Duodenal mucosa (tissue), 2 donors: Measurements from ENCODE around the gene UBE2E2.

Experiments used
- H3K27ac ChIP-seq: one replicate; pipeline ENCODE4 v1.7.0; 2013; ENCODE audit warnings: low read depth, low read length
- H3K27me3 ChIP-seq, 2 donors: one replicate each; pipeline ENCODE4 v1.7.0; 2013; ENCODE audit warnings: low read length in 2 of 2, control low read depth in 1 of 2; ENCODE audit not compliant: insufficient read depth in 2 of 2, control insufficient read depth in 1 of 2
- H3K36me3 ChIP-seq, 2 donors: one replicate each; pipeline ENCODE4 v1.7.0; 2013; ENCODE audit warnings: low read length in 2 of 2, control low read depth in 1 of 2; ENCODE audit not compliant: insufficient read depth in 2 of 2, control insufficient read depth in 1 of 2
- H3K4me1 ChIP-seq, 2 donors: one replicate each; pipeline ENCODE4 v1.7.0; 2013; ENCODE audit warnings: low read length in 2 of 2, control low read depth in 1 of 2; ENCODE audit not compliant: insufficient read depth in 2 of 2, control insufficient read depth in 1 of 2
- H3K4me3 ChIP-seq, 2 donors: one replicate each; pipeline ENCODE4 v1.7.0; 2013; ENCODE audit warnings: low read length in 2 of 2, low read depth in 1 of 2
- H3K9ac ChIP-seq, 2 donors: one replicate each; pipeline ENCODE4 v1.7.0; 2013; ENCODE audit warnings: low read length in 2 of 2, low read depth in 1 of 2
- H3K9me3 ChIP-seq, 2 donors: one replicate each; pipeline ENCODE4 v1.7.0; 2013; ENCODE audit warnings: low read length in 2 of 2, control low read depth in 1 of 2; ENCODE audit not compliant: control insufficient read depth in 1 of 2

Gene UBE2E2

GRCh38 chr3:23396746-23397145 is 193.6 kb downstream of the UBE2E2 start:
- Histone ChIP-seq H3K36me3 (no peaks in the 10 kb centered on the region), H3K4me3 (no peak overlapping the region), H3K4me1 (peaks cover 0 to 6% of the 10 kb centered on the region in 2 donors), H3K9me3 (no peaks in the 10 kb centered on the region), H3K27ac (no peak overlapping the region), H3K9ac (no peak overlapping the region), H3K27me3 (no peaks in the 10 kb centered on the region)

DNA sequence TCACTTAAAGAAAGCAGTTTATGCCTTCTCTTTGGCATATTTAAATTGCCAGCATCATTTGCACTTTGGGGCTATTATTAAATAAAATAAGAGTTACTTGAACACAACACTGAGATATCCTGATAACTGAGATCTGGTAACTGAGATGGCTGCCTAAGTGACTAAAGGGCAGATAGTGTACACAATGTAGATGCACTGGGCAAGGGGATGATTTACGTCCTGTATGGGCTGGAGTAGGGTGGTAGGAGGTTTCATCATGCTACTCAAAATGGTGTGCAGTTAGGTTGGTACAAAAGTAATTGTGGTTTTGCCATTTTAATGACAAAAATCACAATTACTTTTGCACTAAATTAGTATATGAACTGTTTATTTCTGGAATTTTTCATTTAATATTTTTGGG is 196.1 kb downstream of the UBE2E2 start:
- Histone ChIP-seq H3K9ac (no peak overlapping the region), H3K36me3 (no peaks in the 10 kb centered on the region), H3K27me3 (no peaks in the 10 kb centered on the region), H3K4me1 (no peaks in the 10 kb centered on the region), H3K4me3 (no peak overlapping the region), H3K9me3 (no peaks in the 10 kb centered on the region), H3K27ac (no peak overlapping the region)

GRCh38 chr3:23402728-23403492 is 199.8 kb downstream of the UBE2E2 start:
- Histone ChIP-seq H3K27me3 (no peaks in the 10 kb centered on the region), H3K4me3 (no peak overlapping the region), H3K36me3 (no peaks in the 10 kb centered on the region), H3K27ac (no peak overlapping the region), H3K9me3 (no peaks in the 10 kb centered on the region), H3K9ac (no peak overlapping the region), H3K4me1 (no peaks in the 10 kb centered on the region)

DNA sequence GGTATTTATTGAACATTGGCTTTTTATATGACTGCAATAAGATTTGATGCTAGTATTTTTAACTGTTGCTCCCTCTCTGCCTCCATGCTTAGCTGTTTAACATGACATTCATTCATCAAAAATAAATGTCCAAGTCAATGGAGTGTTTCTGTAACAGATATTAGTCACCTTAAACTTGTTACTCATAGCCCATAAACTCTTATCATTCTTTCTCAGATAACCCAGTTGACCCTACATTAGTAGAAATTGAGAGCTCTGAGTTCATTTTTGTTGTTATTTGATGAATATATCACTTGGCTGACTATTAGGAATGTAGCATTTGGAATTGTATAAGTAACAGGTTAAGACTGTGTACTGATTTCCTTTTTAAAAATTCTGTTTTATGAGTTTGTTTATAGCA is 201.1 kb downstream of the UBE2E2 start:
- no peaks in the 10 kb centered on the region for H3K27me3 ChIP-seq
- no peaks in the 10 kb centered on the region for H3K9me3 ChIP-seq
- no peaks in the 10 kb centered on the region for H3K4me1 ChIP-seq
- no peak overlapping the region for H3K9ac ChIP-seq
- no peak overlapping the region for H3K4me3 ChIP-seq
- H3K36me3 ChIP-seq = no peaks in the 10 kb centered on the region
- H3K27ac ChIP-seq = no peak overlapping the region

DNA sequence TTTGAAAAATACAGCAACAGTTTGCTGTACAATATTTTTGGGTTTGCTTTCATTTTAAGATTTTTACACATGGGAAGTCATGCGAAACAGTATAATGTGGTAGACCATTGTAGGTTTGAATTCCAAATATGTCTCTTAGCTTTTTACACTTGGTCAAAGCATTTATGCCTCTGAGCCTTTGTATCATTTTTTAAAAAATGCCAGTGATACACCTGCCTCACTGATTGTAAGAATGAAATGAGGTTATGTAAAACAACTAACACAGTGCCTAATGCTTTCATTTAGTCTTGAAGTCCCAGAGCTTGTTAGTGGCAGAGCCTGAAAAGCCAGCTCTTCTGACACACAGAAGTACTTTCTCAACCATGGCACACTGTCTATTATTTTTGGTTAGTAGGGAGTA is 202.0 kb downstream of the UBE2E2 start:
- Histone ChIP-seq H3K27ac (no peak overlapping the region), H3K4me3 (no peak overlapping the region), H3K9me3 (no peaks in the 10 kb centered on the region), H3K4me1 (no peaks in the 10 kb centered on the region), H3K9ac (no peak overlapping the region), H3K36me3 (no peaks in the 10 kb centered on the region), H3K27me3 (no peaks in the 10 kb centered on the region)

- Histone ChIP-seq H3K4me3 (no peak overlapping the region), H3K36me3 (no peaks in the 10 kb centered on the region), H3K27ac (no peak overlapping the region), H3K27me3 (no peaks in the 10 kb centered on the region), H3K4me1 (no peaks in the 10 kb centered on the region), H3K9me3 (no peaks in the 10 kb centered on the region), H3K9ac (no peak overlapping the region)
These were observed 203.5 kb downstream of the UBE2E2 start for GRCh38 chr3:23406601-23407000.

GRCh38 chr3:23418026-23418425 is 214.9 kb downstream of the UBE2E2 start:
- Histone ChIP-seq H3K36me3 (no peaks in the 10 kb centered on the region), H3K9me3 (no peaks in the 10 kb centered on the region), H3K4me1 (no peaks in the 10 kb centered on the region), H3K27ac (no peak overlapping the region), H3K27me3 (peaks cover 0 to 2% of the 10 kb centered on the region in 2 donors), H3K4me3 (no peak overlapping the region), H3K9ac (no peak overlapping the region)

- Histone ChIP-seq H3K4me1 (peaks cover 0 to 9% of the 10 kb centered on the region in 2 donors), H3K4me3 (no peak overlapping the region), H3K36me3 (no peaks in the 10 kb centered on the region), H3K9me3 (no peaks in the 10 kb centered on the region), H3K9ac (no peak overlapping the region), H3K27ac (no peak overlapping the region), H3K27me3 (peaks cover 0 to 2% of the 10 kb centered on the region in 2 donors)
These were observed 218.8 kb downstream of the UBE2E2 start for GRCh38 chr3:23421811-23422516.

GRCh38 chr3:23422517-23422851 is 219.4 kb downstream of the UBE2E2 start:
- Histone ChIP-seq H3K27me3 (peaks cover 0 to 2% of the 10 kb centered on the region in 2 donors), H3K9me3 (no peaks in the 10 kb centered on the region), H3K4me1 (peaks cover 0 to 9% of the 10 kb centered on the region in 2 donors), H3K27ac (no peak overlapping the region), H3K4me3 (no peak overlapping the region), H3K9ac (no peak overlapping the region), H3K36me3 (no peaks in the 10 kb centered on the region)

DNA sequence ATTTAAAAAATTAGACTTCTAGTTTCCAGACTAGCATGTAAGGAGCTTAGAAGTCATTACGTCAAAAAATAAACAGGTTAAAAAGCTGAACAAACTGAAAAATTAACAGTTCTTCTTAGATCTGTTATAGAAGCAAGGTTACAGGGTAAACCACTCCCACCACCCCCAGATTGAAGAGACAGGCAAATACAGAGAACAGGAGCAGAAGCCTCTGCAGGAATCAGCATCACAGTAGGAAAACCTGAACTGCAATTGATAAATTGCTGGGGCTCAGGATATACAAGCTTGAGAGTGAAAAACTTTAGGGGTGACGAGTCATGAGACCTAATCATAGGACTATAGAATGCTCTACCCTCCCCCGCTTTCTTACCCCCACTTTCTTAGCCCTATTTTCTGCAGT is 222.3 kb downstream of the UBE2E2 start:
- Histone ChIP-seq H3K4me3 (no peak overlapping the region), H3K9me3 (no peaks in the 10 kb centered on the region), H3K4me1 (peaks cover 0 to 9% of the 10 kb centered on the region in 2 donors), H3K9ac (no peak overlapping the region), H3K27me3 (peaks cover 0 to 2% of the 10 kb centered on the region in 2 donors), H3K27ac (no peak overlapping the region), H3K36me3 (no peaks in the 10 kb centered on the region)
